DND-41 (cell line): Measurements from ENCODE around the gene WDR73.

Experiments
- CTCF ChIP-seq: IDR thresholded peaks from 2 replicates; pipeline ENCODE4 v1.5.1; 2012; ENCODE audit warnings: borderline replicate concordance, low read length, moderate library complexity, mild to moderate bottlenecking; ENCODE audit not compliant: poor library complexity, severe bottlenecking; ENCODE audit errors: extremely low read depth
- EZH2 ChIP-seq: IDR thresholded peaks from 3 replicates; pipeline ENCODE4 v1.6.1; 2012; ENCODE audit warnings: borderline replicate concordance, low read depth, mild to moderate bottlenecking, moderate library complexity, low read length, inconsistent platforms; ENCODE audit not compliant: severe bottlenecking

GRCh38 chr15:84669726-84670125 lies 15.6 kb upstream of the WDR73 start:
- TF ChIP-seq CTCF (no peak), EZH2 (no peak)
